LNCAP (cell line): Measurements from ENCODE around the gene ARHGEF11.

Experiments used
- CTCF ChIP-seq: fragments of 450-650 bp; IDR thresholded peaks from 2 replicates; pipeline ENCODE4 v1.5.1; 2017; ENCODE audit warnings: mild to moderate bottlenecking

Gene ARHGEF11

GRCh38 chr1:156886583-156887281 lies 158.8 kb downstream of the ARHGEF11 start:
- no peak for TF ChIP-seq CTCF

- no peak for TF ChIP-seq CTCF
These were observed 159.6 kb downstream of the ARHGEF11 start for GRCh38 chr1:156885880-156886355.

GRCh38 chr1:156885314-156885713 lies 160.2 kb downstream of the ARHGEF11 start:
- no peak for TF ChIP-seq CTCF
